HG02798 (cell line): Measurements from ENCODE around the gene CDK12.
"Not testable (repeated sequence)": the region's sequence is repeated elsewhere in the genome, so short reads cannot be mapped to it uniquely, and the experiment has no call there.

Source experiments
- ATAC-seq: cut with Tn5 transposase; IDR thresholded peaks from one replicate; pipeline ENCODE4 v1.9.1; 2021; ENCODE audit warnings: mild to moderate bottlenecking; ENCODE audit not compliant: unreplicated experiment, poor library complexity

The CDK12 gene

DNA sequence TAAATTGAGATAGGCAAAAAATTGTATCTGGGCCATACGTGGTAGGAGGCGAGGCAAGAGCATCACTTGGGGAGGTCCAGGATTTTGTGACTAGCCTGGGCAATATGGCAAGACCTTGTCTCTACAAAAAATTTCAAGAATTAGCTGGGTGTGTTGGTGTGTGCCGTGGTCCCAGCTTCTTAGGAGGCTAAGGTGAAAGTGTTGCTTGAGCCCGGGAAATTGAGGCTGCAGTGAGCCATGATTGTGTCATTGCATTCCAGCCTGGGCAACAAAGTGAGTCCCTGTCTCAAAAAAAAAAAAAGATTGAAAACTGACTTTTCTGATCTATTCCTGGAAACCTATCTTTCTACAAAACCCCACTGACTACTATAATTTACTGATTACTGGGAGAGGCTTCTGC lies 26.7 kb downstream of the CDK12 start:
- ATAC-seq, result no peak

DNA sequence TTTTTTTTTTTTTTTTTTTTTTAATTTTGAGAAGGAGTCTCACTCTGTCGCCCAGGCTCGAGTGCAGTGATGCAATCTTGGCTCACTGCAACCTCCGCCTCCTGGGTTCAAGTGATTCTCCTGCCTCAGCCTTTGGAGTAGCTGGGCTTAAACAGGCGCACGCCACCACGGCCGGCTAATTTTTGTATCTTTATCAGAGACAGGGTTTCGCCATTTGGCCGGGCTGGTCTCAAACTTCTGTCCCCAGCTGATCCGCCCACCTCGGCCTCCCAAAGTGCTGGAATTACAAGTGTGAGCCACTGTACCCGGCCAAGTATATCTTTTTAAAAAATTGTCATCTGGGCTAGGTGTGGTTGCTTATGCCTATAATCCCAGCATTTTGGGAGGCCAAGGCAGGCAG lies 35.6 kb downstream of the CDK12 start:
- ATAC-seq, result not testable (repeated sequence)

DNA sequence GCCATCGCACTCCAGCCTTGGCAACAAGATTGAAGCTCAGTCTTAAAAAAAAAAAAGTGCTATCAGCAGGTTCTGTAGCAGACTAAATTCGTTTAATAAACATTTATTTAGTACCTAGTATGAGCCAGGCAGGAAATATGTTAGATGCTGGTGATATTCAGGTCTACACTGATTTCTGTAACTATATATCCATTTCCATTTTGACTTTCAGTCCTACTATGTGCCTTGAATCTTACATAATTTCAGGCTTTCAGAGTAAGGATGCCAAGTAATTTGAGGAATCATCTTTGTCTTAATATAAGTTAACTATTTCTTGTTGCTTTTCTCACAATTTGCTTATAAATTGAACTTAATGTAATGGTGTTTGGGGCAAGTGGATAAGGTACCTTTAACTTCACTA lies 46.2 kb downstream of the CDK12 start:
- ATAC-seq, result no peak

DNA sequence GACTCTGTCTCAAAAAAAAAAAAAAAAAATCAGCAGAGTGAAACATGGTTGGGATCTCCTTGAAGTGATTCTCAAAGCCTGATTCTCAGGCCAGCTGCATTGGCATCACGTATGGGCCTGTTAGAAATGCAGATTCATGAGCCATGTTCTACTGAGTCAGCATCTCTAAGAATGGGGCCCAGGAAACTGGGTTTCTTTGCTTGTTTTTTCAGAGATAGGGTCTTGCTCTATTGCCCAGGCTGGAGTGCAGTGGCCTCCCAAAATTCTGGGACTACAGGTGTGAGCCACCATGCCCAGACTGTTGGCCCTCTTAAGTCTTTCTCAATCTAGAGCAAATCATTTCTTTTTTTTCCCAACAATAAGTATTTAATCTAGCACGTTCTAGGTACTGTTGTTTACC lies 47.7 kb downstream of the CDK12 start:
- no peak for ATAC-seq

DNA sequence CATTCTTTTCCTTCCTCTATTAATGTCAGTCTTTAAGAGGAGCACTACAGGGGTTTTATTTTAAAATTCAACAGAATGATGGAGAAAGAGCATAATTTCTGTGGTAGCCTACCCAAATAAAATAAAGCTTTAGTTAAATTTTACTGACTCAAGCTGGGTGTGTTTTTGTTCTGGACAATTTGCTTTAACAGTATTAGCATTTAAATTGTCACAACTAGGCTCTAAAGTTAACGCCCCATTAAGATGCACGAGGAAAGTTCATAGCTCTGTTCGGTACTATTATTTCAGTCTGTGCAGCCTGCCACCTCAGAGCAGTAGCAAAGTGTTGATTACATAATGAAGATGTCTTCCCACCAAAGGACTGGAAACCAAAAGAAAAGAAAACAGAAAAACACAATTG lies 52.0 kb downstream of the CDK12 start:
- no peak for ATAC-seq

DNA sequence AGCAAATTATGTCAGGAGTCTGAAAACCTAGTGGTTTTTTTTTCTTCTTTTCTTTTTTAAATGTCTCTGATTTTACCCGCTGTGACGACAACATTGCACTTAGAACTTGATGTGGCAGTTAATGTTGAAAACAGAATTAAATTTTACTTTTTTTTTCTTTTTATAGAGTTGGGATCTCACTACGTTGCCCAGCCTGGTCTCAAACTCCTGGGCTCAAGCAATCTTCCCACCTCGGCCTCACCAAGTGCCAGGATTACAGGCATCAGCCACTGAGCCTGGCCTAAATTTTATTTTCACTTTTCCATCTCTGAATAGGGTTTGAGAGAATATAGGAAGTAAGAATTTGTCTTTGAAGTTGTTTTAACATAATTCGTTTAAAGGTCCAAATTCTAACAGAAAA lies 52.6 kb downstream of the CDK12 start:
- ATAC-seq, result no peak

DNA sequence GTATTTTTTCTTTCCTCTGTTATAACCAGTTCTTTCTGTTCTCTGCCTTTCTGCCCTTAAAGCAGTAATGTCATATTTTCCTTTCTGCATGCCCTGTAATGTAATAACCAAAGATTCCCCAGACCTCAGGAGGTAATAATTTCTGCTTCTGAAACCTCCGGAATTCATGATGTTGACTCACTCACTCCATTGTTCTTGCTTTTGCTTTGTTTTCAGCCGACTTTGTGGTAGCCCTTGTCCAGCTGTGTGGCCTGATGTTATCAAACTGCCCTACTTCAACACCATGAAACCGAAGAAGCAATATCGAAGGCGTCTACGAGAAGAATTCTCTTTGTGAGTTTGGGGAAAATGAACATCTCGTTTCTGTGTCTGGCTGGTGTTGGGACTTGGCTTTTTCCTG lies 55.9 kb downstream of the CDK12 start:
- ATAC-seq, result no peak

DNA sequence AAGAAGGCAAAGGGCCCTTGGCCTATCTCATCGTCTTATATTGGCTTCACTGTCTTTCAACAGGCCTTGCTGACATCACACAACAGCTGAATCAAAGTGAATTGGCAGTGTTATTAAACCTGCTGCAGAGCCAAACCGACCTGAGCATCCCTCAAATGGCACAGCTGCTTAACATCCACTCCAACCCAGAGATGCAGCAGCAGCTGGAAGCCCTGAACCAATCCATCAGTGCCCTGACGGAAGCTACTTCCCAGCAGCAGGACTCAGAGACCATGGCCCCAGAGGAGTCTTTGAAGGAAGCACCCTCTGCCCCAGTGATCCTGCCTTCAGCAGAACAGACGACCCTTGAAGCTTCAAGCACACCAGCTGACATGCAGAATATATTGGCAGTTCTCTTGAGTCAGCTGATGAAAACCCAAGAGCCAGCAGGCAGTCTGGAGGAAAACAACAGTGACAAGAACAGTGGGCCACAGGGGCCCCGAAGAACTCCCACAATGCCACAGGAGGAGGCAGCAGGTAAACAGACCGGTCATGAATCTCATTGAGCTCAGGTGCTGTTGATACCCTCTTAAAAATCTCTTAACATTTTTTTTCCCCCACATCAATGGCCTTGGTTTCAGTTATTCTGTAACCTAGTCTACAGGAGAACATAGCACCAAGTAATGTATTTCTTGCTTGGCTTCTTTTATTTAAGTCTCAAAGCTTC lies 64.7 kb downstream of the CDK12 start:
- no peak for ATAC-seq

DNA sequence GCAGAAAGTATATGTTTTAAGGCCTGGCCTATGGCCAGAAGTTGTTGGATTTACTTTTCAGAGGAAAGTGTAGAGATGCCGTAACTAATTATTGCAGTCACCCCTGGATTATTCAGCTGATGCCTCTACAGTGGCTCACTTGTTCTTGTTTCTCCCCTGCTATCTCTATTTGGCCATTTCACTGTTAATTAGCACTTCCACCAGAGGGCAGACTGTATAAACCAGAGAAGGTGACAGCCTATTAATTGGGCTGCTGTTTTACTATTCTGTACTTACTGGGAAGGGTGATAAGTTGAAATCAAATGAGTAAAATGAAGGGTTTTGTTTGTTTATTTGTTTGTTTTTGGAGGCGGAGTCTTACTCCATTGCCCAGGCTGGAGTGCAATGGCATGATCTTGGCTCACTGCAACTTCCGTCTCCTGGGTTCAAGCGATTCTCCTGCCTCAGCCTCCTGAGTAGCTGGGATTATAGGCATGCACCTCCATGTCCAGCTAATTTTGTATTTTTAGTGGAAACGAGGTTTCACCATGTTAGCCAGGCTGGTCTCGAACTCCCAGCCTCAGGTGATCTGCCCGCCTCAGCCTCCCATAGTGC lies 66.0 kb downstream of the CDK12 start:
- no peak for ATAC-seq

DNA sequence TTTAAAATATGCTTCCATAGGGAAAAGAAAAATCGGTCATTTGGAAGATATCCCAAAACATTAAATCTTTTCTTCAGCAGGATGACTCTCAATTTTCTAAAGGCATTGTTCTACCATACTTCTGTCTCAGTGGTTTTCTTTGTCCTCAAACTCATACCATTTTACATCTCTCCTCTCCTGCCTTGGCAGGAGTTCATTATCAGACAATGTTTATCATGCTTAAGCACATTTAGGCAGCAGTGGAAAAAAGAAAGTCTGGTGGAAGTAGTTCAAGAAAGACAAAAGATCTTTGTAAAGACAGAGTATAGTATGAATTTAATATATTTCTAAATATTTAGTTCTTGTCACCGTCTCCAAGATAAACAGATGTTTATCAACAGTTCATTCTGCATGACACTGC lies 68.2 kb downstream of the CDK12 start:
- ATAC-seq, result no peak

DNA sequence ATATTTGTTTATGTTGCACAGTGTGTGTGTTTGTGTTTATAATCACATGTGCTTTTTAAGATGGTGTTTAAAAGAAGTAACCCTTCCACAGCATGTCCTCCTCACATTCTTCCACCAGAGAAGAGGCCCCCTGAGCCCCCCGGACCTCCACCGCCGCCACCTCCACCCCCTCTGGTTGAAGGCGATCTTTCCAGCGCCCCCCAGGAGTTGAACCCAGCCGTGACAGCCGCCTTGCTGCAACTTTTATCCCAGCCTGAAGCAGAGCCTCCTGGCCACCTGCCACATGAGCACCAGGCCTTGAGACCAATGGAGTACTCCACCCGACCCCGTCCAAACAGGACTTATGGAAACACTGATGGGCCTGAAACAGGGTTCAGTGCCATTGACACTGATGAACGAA lies 69.2 kb downstream of the CDK12 start:
- no peak for ATAC-seq

DNA sequence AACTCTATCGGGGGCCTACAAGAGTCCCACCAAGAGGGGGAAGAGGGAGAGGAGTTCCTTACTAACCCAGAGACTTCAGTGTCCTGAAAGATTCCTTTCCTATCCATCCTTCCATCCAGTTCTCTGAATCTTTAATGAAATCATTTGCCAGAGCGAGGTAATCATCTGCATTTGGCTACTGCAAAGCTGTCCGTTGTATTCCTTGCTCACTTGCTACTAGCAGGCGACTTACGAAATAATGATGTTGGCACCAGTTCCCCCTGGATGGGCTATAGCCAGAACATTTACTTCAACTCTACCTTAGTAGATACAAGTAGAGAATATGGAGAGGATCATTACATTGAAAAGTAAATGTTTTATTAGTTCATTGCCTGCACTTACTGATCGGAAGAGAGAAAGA lies 70.0 kb downstream of the CDK12 start:
- ATAC-seq, result no peak

DNA sequence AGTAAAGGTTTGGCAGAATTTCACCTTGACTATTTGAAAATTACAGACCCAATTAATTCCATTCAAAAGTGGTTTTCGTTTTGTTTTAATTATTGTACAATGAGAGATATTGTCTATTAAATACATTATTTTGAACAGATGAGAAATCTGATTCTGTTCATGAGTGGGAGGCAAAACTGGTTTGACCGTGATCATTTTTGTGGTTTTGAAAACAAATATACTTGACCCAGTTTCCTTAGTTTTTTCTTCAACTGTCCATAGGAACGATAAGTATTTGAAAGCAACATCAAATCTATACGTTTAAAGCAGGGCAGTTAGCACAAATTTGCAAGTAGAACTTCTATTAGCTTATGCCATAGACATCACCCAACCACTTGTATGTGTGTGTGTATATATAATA lies 72.6 kb downstream of the CDK12 start:
- ATAC-seq, result no peak

DNA sequence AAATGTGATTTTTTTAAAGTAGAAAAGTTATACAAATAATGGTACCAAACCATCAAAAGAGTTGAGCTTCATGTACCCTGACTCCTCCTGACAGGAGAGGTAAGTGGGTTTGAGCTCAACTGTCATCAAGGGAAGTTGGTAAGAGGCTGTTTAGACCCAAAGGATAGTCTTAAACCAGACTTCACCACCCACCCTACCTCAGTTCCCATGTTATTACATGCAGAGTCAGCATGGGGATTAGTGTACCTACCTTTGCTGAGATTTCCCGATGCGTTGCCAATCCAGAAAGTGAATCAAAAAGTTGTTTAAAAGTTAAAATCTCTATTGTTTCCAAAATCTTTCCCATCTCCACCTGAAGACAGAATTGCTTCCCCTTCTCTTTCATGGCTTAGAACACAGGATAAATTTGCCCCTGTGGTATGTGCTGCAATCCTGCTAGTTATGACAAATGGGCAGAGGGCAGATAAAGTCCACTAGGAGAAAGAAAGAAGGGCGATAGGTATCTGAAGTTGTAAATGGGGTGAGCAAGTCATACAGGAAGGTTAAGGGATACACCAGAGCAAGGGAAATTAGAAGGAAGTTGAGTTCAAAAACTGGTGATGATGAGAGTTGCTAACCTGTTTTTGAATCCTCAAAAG lies 73.6 kb downstream of the CDK12 start:
- no peak for ATAC-seq

DNA sequence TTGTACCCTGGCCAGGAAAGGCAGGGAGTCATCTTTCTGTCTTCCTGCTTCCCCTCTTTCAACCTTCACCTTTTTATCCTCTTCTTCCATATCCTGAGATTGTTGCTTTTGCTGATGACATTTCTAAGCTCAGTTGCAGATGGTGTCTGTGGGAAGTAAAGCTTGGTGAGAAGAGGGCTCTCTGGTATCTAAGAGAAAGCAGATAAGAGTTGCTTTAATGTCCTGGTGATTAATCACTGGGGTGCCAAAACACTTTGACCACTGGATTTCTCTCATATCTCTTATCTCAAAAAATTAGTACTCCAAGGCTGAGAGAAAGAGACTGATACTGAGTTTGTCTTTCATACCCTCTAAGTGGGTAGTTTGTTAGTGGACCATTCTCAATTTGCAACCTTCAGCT lies 75.2 kb downstream of the CDK12 start:
- no peak for ATAC-seq

DNA sequence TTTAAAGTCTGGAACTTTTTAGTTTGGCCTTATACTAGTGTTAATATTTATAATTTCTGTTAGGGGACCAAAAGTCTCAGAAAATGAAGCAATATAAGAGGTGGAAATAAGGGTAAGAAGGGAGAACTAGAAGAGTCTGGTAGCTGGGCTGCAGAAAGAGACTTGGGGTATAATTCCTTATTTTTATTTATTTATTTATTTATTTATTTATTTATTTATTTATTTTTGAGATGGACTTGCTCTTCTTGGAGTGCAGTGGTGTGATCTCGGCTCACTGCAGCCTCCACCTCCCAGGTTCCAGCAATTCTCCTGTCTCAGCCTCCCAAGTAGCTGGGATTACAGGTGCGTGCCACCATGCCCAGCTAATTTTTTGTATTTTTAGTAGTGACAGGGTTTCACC lies 76.1 kb downstream of the CDK12 start:
- ATAC-seq, result not testable (repeated sequence)

DNA sequence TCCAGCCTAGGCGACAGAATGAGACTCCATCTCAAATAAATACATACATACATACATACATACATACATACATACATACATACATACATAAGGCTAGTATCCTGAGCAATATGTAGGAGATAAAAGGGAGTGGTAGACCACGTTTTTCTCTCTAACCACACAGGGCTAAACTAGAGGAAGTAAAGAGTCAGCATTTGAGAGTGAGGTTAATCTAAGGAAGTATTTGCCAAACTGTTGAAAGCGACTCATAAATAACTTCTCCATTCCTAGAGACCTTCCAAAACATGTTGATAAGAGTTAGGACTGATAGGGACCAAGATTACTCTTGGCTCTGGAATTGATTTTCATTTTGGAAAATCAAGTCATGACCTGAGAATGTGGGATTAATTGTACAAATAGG lies 77.6 kb downstream of the CDK12 start:
- no peak for ATAC-seq

DNA sequence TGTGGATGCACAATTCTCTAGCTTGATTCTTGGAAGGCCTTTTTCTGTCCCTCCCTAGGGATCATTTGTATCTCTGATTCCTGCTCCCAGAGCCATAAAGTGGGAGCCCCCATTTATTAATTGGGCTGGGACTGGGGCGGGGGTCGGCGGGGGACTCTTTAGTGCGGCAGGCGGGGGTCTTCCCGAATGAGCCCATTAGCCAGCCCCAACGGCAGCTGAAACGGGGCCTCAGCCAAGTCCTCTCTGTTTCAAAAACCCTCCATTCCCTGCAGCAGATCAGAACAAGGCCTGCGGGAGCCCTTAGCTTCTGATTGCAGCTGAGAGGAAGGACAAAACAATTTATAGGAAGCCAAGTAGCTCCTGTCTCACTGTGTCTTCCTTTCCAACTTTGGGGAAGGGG lies 79.3 kb downstream of the CDK12 start:
- ATAC-seq, result no peak

DNA sequence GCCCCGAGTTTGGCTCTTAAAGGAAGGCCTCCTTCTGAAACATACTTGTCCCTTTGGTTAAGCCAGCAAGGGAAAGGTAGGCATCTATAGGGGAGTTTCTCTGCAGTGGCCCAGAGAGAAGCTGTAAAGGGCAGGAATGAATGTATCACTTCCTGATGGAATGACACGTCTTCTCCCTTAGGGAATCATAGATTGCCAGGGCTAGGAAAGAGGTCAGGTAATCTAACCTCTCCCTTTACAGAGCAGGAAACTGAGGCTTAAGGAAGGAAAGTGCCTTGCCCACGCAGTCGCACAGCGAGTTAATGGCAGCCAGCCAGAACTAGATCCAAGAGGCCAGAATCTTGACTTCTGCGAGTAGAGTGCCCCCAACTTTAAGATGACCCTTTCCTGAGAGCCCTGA lies 80.4 kb downstream of the CDK12 start:
- no peak for ATAC-seq

DNA sequence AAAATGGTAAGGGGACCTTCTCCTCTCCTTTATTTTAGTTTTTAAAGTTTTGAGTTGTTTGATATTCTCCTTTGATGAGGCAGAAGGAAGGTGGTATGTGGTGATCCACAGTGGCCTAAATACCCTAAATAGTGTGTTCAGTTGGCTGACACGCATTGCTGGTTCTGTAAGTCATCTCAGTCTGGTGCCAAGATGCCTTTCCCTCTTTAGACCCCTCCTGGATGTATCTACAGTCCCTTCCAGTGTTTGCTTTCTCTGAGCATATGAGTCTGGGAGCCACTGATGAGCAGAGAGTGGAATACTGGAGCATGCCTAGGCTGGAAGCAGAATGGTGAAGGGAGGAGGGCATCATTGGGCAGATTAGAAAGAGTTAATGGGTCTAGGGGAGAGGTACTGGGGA lies 81.9 kb downstream of the CDK12 start:
- ATAC-seq, result no peak

DNA sequence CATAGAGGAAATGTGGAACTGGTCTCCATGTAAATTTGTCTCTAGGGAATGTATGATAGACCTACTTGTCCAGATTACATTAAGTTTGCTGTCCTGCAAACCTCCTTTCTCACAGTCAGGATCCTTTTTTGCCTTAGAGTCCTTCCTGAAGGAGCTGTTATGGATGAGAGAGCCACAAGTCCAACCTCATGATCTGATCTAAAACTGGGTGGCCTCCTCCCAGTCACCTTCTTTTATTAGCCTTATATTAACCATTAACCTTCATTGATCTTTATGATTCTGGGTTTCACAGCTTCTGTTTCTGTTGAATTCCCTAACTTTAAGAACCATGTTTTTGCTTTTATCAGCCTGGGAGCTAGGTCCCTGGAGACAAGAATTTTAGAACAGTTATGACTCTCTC lies 82.4 kb downstream of the CDK12 start:
- ATAC-seq, result no peak

DNA sequence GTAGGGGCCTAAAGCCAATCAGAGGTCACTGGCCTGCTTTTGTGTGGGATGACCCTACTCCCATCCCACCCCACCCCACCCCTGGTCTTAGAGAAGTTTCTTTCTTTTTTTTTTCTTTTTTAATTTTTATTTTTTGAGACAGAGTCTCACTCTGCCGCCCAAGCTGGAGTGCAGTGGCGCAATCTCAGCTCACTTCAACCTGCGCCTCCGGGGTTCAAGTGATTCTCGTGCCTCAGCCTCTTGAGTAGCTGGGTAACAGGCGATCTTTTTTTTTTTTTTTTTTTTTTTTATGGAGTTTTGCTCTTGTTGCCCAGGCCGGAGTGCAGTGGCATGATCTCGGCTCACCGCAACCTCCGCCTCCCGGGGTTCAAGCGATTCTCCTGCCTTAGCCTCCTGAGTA lies 83.1 kb downstream of the CDK12 start:
- not testable (repeated sequence) for ATAC-seq
